Stimulated activated CD8-positive, alpha-beta memory T cell treated with anti-CD3 and anti-CD28 coated beads, Interleukin-15, amount 100 ng/mL, for 24 hours (primary cell): ENCODE measurements around the gene SMPDL3A.
"Not testable (repeated sequence)": the region's sequence is repeated elsewhere in the genome, so short reads cannot be mapped to it uniquely, and the experiment has no call there.

ENCODE experiments used
- DNase-seq: peaks from one replicate; pipeline ENCODE4 v3.0.0-alpha.2; 2020; ENCODE audit warnings: low read depth

Gene SMPDL3A

GRCh38 chr6:122789182-122790027 lies at the start of gene SMPDL3A:
TSS of gene SMPDL3A (plus strand) at chr6:122789258. CDS start at chr6:122789347, 89 bp downstream.
- no peak for DNase-seq

- DNase-seq = no peak
Observed at GRCh38 chr6:122740091-122740490, 49.0 kb upstream of the SMPDL3A start.

DNA sequence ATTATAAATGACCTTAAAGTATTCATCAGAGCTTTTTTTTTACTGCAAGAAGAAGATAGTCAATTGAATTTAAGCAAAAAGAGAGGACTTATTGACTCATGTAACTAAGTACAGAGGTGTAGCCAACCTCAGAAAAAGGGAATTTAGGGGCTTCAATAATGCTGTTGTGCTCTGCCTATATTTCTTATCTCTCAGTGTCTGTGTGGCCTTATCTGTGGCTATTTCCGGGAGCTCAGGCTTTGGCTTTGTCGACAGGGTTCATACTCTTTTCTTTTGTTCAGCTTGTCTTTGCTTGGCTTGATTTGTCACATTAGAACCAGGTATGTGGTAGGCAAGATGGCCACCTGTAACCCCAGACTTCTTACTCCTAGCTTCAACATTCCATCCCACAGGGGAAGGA lies 48.1 kb upstream of the SMPDL3A start:
- DNase-seq = no peak

DNA sequence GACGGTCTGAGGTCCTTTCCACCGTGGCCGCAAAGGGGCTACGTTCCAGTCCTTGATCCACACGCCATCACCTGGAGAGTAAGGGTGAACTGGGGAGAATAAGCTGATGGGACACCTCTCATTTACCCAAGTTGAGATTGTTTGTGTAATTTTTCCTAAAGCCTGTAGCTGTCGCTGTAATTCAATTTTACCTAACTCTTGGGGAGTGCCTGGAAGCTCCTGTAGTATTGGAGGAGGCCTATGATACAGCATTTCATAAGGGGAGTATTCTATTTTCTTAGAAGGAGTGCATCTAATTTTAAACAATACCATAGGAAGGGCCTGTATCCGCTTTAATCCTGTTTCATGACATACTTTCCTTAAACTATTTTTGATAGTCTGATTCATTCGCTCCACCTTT lies 44.8 kb upstream of the SMPDL3A start:
- not testable (repeated sequence) for DNase-seq

GRCh38 chr6:122744856-122745255 lies 44.2 kb upstream of the SMPDL3A start:
- DNase-seq = not testable (repeated sequence)

- DNase-seq = no peak
Observed at GRCh38 chr6:122746688-122747087, 42.4 kb upstream of the SMPDL3A start.

DNA sequence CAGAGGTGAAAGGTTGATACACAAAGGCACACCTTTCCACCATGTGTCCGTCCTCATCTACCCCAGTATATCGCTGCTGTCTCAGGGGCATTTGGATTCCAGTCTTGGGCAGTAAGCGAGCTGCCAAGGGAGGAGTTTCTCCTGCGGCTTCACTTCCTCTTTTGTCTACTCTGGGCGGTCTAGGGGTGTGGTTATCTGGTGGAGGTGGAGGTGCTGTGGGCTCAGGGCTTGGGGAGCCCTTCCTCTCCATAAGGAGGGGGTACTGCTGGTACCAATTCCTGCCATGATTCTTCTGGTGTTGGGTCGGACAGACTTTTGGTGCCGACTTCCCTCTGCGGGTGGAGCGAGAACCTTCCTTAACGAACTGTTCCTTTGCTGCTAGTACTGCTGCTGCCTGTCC lies 41.5 kb upstream of the SMPDL3A start:
- no peak for DNase-seq

DNA sequence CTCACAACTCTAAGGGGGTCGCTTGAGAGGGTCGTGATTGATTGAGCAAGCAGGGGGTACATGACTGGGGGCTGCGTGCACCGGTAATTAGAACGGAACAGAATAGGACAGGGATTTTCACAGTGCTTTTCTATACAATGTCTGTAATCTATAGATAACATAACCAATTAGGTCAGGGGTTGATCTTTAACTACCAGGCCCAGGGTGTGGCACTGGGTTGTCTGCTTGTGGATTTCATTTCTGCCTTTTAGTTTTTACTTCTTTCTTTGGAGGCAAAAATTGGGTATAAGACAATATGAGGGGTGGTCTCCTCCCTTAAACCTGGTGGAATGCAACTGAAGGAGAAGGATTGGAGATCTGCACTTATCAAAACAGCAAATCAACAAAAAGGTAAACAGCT lies 40.1 kb upstream of the SMPDL3A start:
- DNase-seq = not testable (repeated sequence)

- no peak for DNase-seq
Observed at GRCh38 chr6:122749451-122750050, 39.5 kb upstream of the SMPDL3A start.

DNA sequence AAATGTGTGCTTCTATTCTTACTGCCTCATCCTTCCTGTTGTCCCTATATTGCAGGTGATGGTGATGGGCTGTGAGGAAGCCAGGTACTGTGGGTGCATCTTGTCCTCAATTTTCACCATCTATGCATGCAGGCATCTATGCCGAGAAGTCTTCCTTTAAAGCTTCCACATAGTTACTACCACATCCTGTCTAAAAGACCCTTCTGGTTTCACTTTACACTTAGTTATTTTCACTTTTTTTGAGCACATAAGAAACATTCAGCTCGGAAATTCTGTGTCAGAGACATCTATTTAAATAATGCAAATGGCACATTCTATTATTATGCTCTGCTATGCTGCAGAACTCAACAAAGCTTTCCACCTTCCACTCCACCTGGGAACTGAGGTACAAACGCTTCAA lies 37.7 kb upstream of the SMPDL3A start:
- DNase-seq = no peak

- no peak for DNase-seq
Observed at GRCh38 chr6:122752459-122752858, 36.6 kb upstream of the SMPDL3A start.

GRCh38 chr6:122753000-122753687 lies 35.9 kb upstream of the SMPDL3A start:
- no peak for DNase-seq

DNA sequence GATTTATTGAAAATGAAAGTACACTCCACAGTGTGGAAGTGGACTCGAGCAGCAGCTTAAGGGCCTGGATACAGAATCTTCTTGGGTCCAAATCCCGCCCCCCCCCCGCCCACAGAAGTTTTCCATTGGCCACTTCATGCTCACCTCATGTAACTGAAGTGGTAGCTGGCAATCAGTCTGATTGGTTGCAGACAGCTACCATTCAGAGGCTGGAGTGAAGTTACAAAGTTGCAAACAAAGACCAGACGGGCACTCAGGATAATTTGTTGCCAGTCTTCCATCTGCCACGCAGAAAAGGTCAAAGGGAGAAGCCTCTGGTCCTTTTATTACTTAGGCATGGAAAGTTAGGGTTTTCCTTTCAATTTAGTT lies 35.4 kb upstream of the SMPDL3A start:
- no peak for DNase-seq

DNA sequence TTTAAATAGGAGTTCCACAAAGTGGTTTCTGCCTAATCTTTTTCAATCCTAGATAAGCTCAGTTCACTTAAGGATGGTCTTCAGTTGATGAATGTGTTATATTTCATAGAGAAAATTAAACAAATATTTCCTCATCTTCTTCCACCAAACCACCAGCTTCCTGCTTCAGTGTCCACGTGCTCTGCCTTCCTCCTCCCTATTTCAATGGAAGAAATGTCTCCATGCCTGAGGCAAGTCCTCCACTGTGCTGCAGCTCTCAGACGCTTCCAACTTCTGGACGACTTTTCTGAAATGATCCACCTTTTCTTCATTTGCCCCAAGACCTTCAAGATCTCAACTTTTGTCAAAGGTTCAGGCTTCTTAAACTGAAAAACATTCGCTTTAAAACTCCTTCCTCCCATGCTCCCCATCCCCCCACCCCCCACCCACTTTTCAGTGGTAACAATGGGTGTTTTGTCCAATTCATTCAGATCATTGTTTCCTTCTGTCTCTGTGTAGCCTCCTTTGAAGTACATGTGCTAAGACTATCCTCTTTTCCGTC lies 34.8 kb upstream of the SMPDL3A start:
- DNase-seq = no peak

- DNase-seq = no peak
Observed at GRCh38 chr6:122755901-122756300, 33.2 kb upstream of the SMPDL3A start.

DNA sequence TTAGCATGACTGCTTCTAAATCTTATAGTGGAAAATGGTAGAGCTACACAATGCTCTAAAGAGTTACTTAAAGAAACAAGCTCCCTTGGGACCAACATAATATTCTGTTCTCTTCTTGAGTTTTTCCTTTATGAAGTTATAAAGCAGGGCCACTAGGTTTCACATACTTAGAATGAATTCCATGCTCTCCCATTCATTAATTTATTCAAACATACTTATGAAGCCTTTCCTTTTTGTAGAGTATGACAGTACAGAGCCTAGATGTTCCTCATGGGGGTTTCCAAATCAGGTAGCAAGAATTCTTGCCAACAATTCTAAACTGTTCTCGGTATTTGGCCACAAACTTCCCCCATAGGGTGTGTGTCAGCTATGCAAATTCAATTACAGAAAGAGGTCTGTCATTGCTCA lies 30.1 kb upstream of the SMPDL3A start:
- no peak for DNase-seq

GRCh38 chr6:122760330-122760729 lies 28.7 kb upstream of the SMPDL3A start:
- DNase-seq = no peak

- no peak for DNase-seq
Observed at GRCh38 chr6:122766256-122766655, 22.8 kb upstream of the SMPDL3A start.

DNA sequence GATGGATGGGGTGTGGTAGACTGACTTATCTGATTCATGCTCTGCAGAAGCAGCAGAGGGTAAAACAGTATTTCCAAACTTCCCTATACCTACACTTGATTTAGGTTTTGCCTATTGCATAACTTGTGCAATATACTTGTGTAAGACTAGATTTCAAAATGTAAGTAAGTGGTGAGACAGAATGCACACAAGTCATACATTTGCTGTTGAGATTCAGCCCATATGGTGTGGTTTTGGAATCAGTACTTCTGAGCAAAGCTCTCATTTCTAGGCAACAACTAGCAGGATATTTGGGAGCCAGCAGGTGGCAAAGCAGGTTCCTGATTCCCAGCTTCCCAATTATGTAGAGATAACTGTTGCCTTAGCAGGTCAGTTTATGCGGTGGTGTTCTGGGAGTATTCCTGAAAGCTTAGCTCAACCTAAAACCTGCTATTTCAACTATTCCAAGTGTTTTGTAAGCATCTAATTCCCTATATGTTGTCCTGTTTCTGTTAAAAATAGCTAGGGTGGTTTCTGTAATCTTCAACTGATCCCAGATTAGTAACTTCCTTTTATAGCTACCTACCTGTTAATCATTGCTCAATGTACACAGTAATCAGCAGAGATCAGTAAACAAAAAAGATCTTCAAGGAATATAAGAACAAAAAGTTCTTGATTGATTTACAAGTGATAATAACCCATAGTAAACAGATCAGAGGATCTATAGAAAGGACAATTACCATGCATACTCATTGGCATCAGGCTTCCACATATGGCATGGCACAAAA lies 18.0 kb upstream of the SMPDL3A start:
- no peak for DNase-seq

- DNase-seq = no peak
Observed at GRCh38 chr6:122772724-122773415, 16.2 kb upstream of the SMPDL3A start.

DNA sequence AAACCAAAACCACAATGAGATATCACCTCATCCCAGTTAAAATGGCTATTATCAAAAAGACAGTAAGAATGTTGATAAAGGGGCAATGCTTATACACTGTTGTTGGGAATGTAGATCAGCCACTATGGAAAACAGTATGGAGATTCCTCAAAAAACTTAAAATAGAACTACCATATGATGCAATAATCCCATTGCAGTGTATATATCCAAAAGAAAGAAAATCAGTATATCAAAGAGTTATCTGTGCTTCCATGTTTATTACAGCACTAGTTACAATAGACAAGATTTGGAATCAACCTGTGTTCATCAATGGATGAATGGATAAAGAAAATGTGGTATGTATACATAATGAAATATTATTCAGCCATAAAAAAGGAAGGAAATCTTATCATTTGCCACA lies 13.1 kb upstream of the SMPDL3A start:
- DNase-seq = no peak
